ENCODE measurements around the gene SPOCK2.
A peak's percentile ranks its signal among the peaks of the same experiment; 100 is the strongest.

SPOCK2 gene

GRCh38 chr10:72127571-72127970 lies 39.2 kb upstream of the SPOCK2 start:
- DNase-seq (ENCODE audit: low spot score): no peak
- Histone ChIP-seq H3K27ac (no peak overlapping the region), H3K4me3 (no peak overlapping the region)
- no peak for TF ChIP-seq CTCF (IDR thresholded peaks at IDR 0.05)

- Histone ChIP-seq H3K4me3 (no peak overlapping the region), H3K27ac (no peak overlapping the region)
- no peak for TF ChIP-seq CTCF (IDR thresholded peaks at IDR 0.05)
- no peak for DNase-seq (ENCODE audit: low spot score)
Measured at GRCh38 chr10:72126872-72127232, 38.5 kb upstream of the SPOCK2 start.

DNA sequence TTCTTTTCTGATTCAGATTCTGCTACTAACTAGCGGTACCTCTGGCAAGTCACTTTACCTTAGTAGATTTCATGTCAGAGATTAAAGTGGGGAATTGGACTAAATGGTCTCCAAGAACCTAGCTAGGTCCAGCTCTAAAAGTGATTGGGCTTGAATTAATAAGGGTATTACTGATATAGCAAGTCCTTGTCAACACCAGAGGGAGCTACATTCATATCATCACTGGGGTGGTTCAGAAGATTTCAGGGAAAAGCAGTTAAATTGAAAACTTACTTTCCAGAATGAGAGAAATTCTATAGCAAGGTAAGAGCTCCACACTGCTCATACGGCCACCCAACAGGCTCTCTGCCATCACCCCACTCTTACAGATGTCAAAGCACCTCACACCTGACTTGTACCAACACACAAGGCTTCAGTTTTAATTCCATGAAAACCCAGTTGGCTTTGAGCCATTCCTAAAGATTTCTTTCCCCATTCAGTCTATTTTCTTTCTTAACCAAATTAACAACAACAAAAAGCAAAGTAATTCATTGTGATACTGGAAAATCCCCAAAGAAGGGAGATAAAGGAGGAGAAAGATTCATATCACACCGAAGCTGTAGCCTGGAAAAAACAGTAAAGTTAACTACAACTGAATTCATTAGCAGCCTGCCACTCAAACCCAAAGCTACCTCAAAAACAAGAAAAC lies 38.0 kb upstream of the SPOCK2 start:
- TF ChIP-seq CTCF (IDR thresholded peaks at IDR 0.05): peak; percentile 12
- DNase-seq (ENCODE audit: low spot score): no peak
- Histone ChIP-seq H3K27ac (no peak overlapping the region), H3K4me3 (no peak overlapping the region)

- H3K27ac ChIP-seq: no peak overlapping the region
- no peak overlapping the region for H3K4me3 ChIP-seq
- no peak for TF ChIP-seq CTCF (IDR thresholded peaks at IDR 0.05)
- no peak for DNase-seq (ENCODE audit: low spot score)
Measured at GRCh38 chr10:72124989-72125388, 36.6 kb upstream of the SPOCK2 start.

- TF ChIP-seq CTCF (IDR thresholded peaks at IDR 0.05): no peak
- DNase-seq (ENCODE audit: low spot score): no peak
- Histone ChIP-seq H3K4me3 (no peak overlapping the region), H3K27ac (no peak overlapping the region)
Measured at GRCh38 chr10:72124381-72124780, 36.0 kb upstream of the SPOCK2 start.

- no peak overlapping the region for H3K4me3 ChIP-seq
- no peak for TF ChIP-seq CTCF (IDR thresholded peaks at IDR 0.05)
- DNase-seq (ENCODE audit: low spot score): no peak
- H3K27ac ChIP-seq: no peak overlapping the region
Measured at GRCh38 chr10:72123616-72124015, 35.3 kb upstream of the SPOCK2 start.

- no peak overlapping the region for H3K4me3 ChIP-seq
- TF ChIP-seq CTCF (IDR thresholded peaks at IDR 0.05): no peak
- H3K27ac ChIP-seq: no peak overlapping the region
- DNase-seq (ENCODE audit: low spot score): no peak
Measured at GRCh38 chr10:72122221-72122620, 33.9 kb upstream of the SPOCK2 start.
